HepG2 (cell line): ENCODE measurements around the gene CDK13. TPM values are rescaled to one million over a fixed set of nuclear protein-coding genes. Genes with fewer than 3 reads are reported as not detected.

Experiments used
- CHD2 ChIP-seq: IDR thresholded peaks from 2 replicates; pipeline ENCODE4 v1.6.1; 2011; ENCODE audit warnings: low read depth, low read length, improper control_type of control experiment
- HCFC1 ChIP-seq: fragments of 150-350 bp; IDR thresholded peaks from 2 replicates; pipeline ENCODE4 v1.6.1; 2014; ENCODE audit warnings: low read depth, low read length
- JDP2 ChIP-seq: sonication (generic); formaldehyde crosslinking; IDR thresholded peaks from 2 replicates; pipeline ENCODE4 v1.8.1; 2022; ENCODE audit warnings: missing genetic modification reagents, borderline replicate concordance
- NCOA5 ChIP-seq: sonication (generic); formaldehyde crosslinking; IDR thresholded peaks from 2 replicates; pipeline ENCODE4 v1.4.0; 2020; ENCODE audit warnings: missing genetic modification reagents
- NKX3-1 ChIP-seq: sonication (generic); formaldehyde crosslinking; IDR thresholded peaks from 2 replicates; pipeline ENCODE4 v1.5.0; 2020; ENCODE audit warnings: missing genetic modification reagents
- NR2F6 ChIP-seq, 2 experiments: IDR thresholded peaks; 2 replicates each; pipeline ENCODE4 v1.6.1; 2016; ENCODE audit warnings: antibody characterized with exemption in 1 of 2, mild to moderate bottlenecking in 1 of 2
- ONECUT2 ChIP-seq: sonication (generic); formaldehyde crosslinking; IDR thresholded peaks from 2 replicates; pipeline ENCODE4 v1.4.0; 2020; ENCODE audit warnings: missing genetic modification reagents
- POGZ ChIP-seq: sonication (generic); formaldehyde crosslinking; IDR thresholded peaks from 2 replicates; pipeline ENCODE4 v1.4.0; 2020; ENCODE audit warnings: mild to moderate bottlenecking, missing genetic modification reagents
- PRMT3 ChIP-seq: sonication (generic); formaldehyde crosslinking; IDR thresholded peaks from 2 replicates; pipeline ENCODE4 v1.8.1; 2022; ENCODE audit warnings: low read depth, mild to moderate bottlenecking, moderate library complexity, missing genetic modification reagents, borderline replicate concordance
- SP1 ChIP-seq, 2 experiments: fragments of 450-650 bp in 1 of 2; sonication (generic) in 1 of 2; formaldehyde crosslinking in 1 of 2; IDR thresholded peaks; 2 replicates each; pipeline versions ENCODE4 v1.4.0 to v1.6.1; 2016 to 2020; ENCODE audit warnings: missing genetic modification reagents in 1 of 2
- THAP11 ChIP-seq: IDR thresholded peaks from 2 replicates; pipeline ENCODE4 v1.6.1; 2016; ENCODE audit warnings: missing biosample characterization, missing genetic modification reagents
- ZGPAT ChIP-seq: IDR thresholded peaks from 2 replicates; pipeline ENCODE4 v1.6.1; 2016; ENCODE audit warnings: mild to moderate bottlenecking
- ZNF138 ChIP-seq: sonication (generic); formaldehyde crosslinking; IDR thresholded peaks from 2 replicates; pipeline ENCODE4 v1.5.0; 2020; ENCODE audit warnings: mild to moderate bottlenecking, low read depth, missing genetic modification reagents
- ZNF180 ChIP-seq: sonication (generic); formaldehyde crosslinking; IDR thresholded peaks from 2 replicates; pipeline ENCODE4 v1.4.0; 2020; ENCODE audit warnings: low read depth, missing genetic modification reagents, borderline replicate concordance
- ZNF264 ChIP-seq: sonication (generic); formaldehyde crosslinking; IDR thresholded peaks from 2 replicates; pipeline ENCODE4 v1.4.0; 2020; ENCODE audit warnings: missing genetic modification reagents
- ZNF274 ChIP-seq: sonication (generic); formaldehyde crosslinking; IDR thresholded peaks from 2 replicates; pipeline ENCODE4 v1.5.1; 2020; ENCODE audit warnings: mild to moderate bottlenecking, missing genetic modification reagents
- ZNF543 ChIP-seq: sonication (generic); formaldehyde crosslinking; IDR thresholded peaks from 2 replicates; pipeline ENCODE4 v1.4.0; 2020; ENCODE audit warnings: mild to moderate bottlenecking, missing genetic modification reagents
- ZNF546 ChIP-seq: sonication (generic); formaldehyde crosslinking; conservative IDR thresholded peaks from 2 replicates; pipeline ENCODE4 v1.8.1; 2023; ENCODE audit warnings: mild to moderate bottlenecking, missing genetic modification reagents
- ZNF547 ChIP-seq: sonication (generic); formaldehyde crosslinking; IDR thresholded peaks from 2 replicates; pipeline ENCODE4 v1.5.1; 2020; ENCODE audit warnings: mild to moderate bottlenecking, missing genetic modification reagents
- ZNF614 ChIP-seq: IDR thresholded peaks from 2 replicates; pipeline ENCODE4 v1.6.1; 2018; ENCODE audit warnings: missing biosample characterization, missing genetic modification reagents, inconsistent platforms, borderline replicate concordance
- ZNF7 ChIP-seq: IDR thresholded peaks from 2 replicates; pipeline ENCODE4 v1.6.1; 2016; ENCODE audit warnings: missing biosample characterization, missing genetic modification reagents
- polyA plus RNA-seq, 8 experiments: library from polyadenylated mRNA; depleted of rRNA in 3 of 8; stranded (reverse) in 7 of 8; unstranded in 1 of 8; fragments of >200 nt; fragmentation: Illumina TruSeq in 4 of 8; extraction: Trizol in 4 of 8; gene quantifications; 2 replicates each; pipeline versions ENCODE4 v1.2.1 to v1.2.3, GENCODE V29; 2011 to 2016; ENCODE audit warnings: low read depth in 4 of 8, missing spikeins in 1 of 8, mixed read lengths in 1 of 8; ENCODE audit not compliant: insufficient read depth in 1 of 8
- total RNA-seq, 5 experiments: library from RNA; depleted of rRNA; stranded (reverse); fragments of >200 nt; fragmentation: Illumina TruSeq; extraction: Trizol; gene quantifications; 2 replicates each; pipeline ENCODE4 v1.2.3, GENCODE V29; 2016; ENCODE audit warnings: low read depth in 1 of 5
- TF ChIP-seq, protein P1 (sequence below): sonication (generic); formaldehyde crosslinking; IDR thresholded peaks from 2 replicates; pipeline ENCODE4 v1.5.0; 2020; ENCODE audit warnings: missing genetic modification reagents
- TF ChIP-seq, protein P2 (sequence below): sonication (generic); formaldehyde crosslinking; IDR thresholded peaks from 2 replicates; pipeline ENCODE4 v1.4.0; 2020; ENCODE audit warnings: missing genetic modification reagents

Gene CDK13
- total and polyA plus RNA-seq, 2 of the 13 experiments (the other 11 are each of a cell fraction or from before 2014, with no cell fraction given): 21.0 to 40.9 TPM

- TF ChIP-seq, protein P1, sequence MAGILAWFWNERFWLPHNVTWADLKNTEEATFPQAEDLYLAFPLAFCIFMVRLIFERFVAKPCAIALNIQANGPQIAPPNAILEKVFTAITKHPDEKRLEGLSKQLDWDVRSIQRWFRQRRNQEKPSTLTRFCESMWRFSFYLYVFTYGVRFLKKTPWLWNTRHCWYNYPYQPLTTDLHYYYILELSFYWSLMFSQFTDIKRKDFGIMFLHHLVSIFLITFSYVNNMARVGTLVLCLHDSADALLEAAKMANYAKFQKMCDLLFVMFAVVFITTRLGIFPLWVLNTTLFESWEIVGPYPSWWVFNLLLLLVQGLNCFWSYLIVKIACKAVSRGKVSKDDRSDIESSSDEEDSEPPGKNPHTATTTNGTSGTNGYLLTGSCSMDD: no peak
- TF ChIP-seq ZNF180 (CRISPR knock-in tag): no peak
- no peak for TF ChIP-seq THAP11 (CRISPR knock-in tag)
- no peak for TF ChIP-seq ZNF547 (CRISPR knock-in tag)
- TF ChIP-seq NR2F6 (IDR thresholded peaks at IDR 0.05): no peak
- TF ChIP-seq NR2F6 (CRISPR knock-in tag; IDR thresholded peaks at IDR 0.05): 0 out of 2 replicates have a peak, but pooled peaks have one; percentile 17
- TF ChIP-seq NCOA5 (CRISPR knock-in tag): no peak
- peak; percentile 9; the same call in 1 of the 2 replicates for TF ChIP-seq ZGPAT (CRISPR knock-in tag)
- 0 out of 2 replicates have a peak, but pooled peaks have one; percentile 41 for TF ChIP-seq NKX3-1
- TF ChIP-seq POGZ (CRISPR knock-in tag): peak; percentile 63
- TF ChIP-seq ZNF7 (CRISPR knock-in tag): no peak
- no peak for TF ChIP-seq PRMT3 (CRISPR knock-in tag)
- TF ChIP-seq ZNF546 (CRISPR knock-in tag): no peak
- no peak for TF ChIP-seq ONECUT2 (CRISPR knock-in tag)
- no peak for TF ChIP-seq ZNF543 (CRISPR knock-in tag)
- TF ChIP-seq, protein P2, sequence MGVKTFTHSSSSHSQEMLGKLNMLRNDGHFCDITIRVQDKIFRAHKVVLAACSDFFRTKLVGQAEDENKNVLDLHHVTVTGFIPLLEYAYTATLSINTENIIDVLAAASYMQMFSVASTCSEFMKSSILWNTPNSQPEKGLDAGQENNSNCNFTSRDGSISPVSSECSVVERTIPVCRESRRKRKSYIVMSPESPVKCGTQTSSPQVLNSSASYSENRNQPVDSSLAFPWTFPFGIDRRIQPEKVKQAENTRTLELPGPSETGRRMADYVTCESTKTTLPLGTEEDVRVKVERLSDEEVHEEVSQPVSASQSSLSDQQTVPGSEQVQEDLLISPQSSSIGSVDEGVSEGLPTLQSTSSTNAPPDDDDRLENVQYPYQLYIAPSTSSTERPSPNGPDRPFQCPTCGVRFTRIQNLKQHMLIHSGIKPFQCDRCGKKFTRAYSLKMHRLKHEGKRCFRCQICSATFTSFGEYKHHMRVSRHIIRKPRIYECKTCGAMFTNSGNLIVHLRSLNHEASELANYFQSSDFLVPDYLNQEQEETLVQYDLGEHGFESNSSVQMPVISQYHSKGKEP (CRISPR knock-in tag): no peak
- TF ChIP-seq SP1 (IDR thresholded peaks at IDR 0.05): no peak
- peak; percentile 41; the same call in 1 of the 2 replicates for TF ChIP-seq SP1 (CRISPR knock-in tag; IDR thresholded peaks at IDR 0.05)
- TF ChIP-seq ZNF264 (CRISPR knock-in tag): peak; percentile 70; the same call in 1 of the 2 replicates
- no peak for TF ChIP-seq HCFC1
- TF ChIP-seq ZNF138 (CRISPR knock-in tag): 0 out of 2 replicates have a peak, but pooled peaks have one; percentile 82
- TF ChIP-seq ZNF614: no peak
- no peak for TF ChIP-seq ZNF274 (CRISPR knock-in tag)
- peak; percentile 56; the same call in 1 of the 2 replicates for TF ChIP-seq CHD2
- TF ChIP-seq JDP2: no peak; the same call in 1 of the 2 replicates
These were observed at the start of gene CDK13 (continued) for GRCh38 chr7:39949971-39950472.
